HepG2 (cell line): ENCODE data around the gene ARFGAP3. TPM values are rescaled to one million over a fixed set of nuclear protein-coding genes. Genes with fewer than 3 reads are reported as not detected.

Experiments
- BHLHE40 ChIP-seq: IDR thresholded peaks from 2 replicates; pipeline ENCODE4 v1.6.1; 2011; ENCODE audit warnings: low read length, improper control_type of control experiment
- BORCS8-MEF2B ChIP-seq: sonication (generic); formaldehyde crosslinking; IDR thresholded peaks from 2 replicates; pipeline ENCODE4 v1.8.0; 2022; ENCODE audit warnings: mild to moderate bottlenecking, missing genetic modification reagents
- FOXK2 ChIP-seq: fragments of 450-650 bp; IDR thresholded peaks from 2 replicates; pipeline ENCODE4 v1.6.1; 2016
- FOXO1 ChIP-seq: sonication (generic); formaldehyde crosslinking; IDR thresholded peaks from 2 replicates; pipeline ENCODE4 v1.4.0; 2020; ENCODE audit warnings: missing genetic modification reagents
- HDAC1 ChIP-seq: sonication (generic); formaldehyde crosslinking; IDR thresholded peaks from 2 replicates; pipeline ENCODE4 v1.5.1; 2020; ENCODE audit warnings: mild to moderate bottlenecking, missing genetic modification reagents
- HNF4G ChIP-seq, 2 experiments: sonication (generic) in 1 of 2; formaldehyde crosslinking in 1 of 2; IDR thresholded peaks; 2 replicates each; pipeline versions ENCODE4 v1.4.0 to v1.6.1; 2011 to 2020; ENCODE audit warnings: borderline replicate concordance in 2 of 2, low read depth in 2 of 2, mild to moderate bottlenecking in 2 of 2, low read length in 1 of 2, missing genetic modification reagents in 1 of 2, moderate library complexity in 1 of 2
- HOXA3 ChIP-seq: sonication (generic); formaldehyde crosslinking; IDR thresholded peaks from 2 replicates; pipeline ENCODE4 v1.5.0; 2020; ENCODE audit warnings: missing genetic modification reagents
- MEIS1 ChIP-seq: sonication (generic); formaldehyde crosslinking; IDR thresholded peaks from 2 replicates; pipeline ENCODE4 v1.9.0; 2021; ENCODE audit warnings: mild to moderate bottlenecking, missing genetic modification reagents, moderate library complexity, borderline replicate concordance
- MLX ChIP-seq: IDR thresholded peaks from 2 replicates; pipeline ENCODE4 v1.6.1; 2016
- MXD3 ChIP-seq: IDR thresholded peaks from 2 replicates; pipeline ENCODE4 v1.6.1; 2016; ENCODE audit warnings: mild to moderate bottlenecking, missing biosample characterization, missing genetic modification reagents
- NFE2 ChIP-seq: sonication (generic); formaldehyde crosslinking; IDR thresholded peaks from 2 replicates; pipeline ENCODE4 v1.4.0; 2020; ENCODE audit warnings: missing genetic modification reagents
- POGZ ChIP-seq: sonication (generic); formaldehyde crosslinking; IDR thresholded peaks from 2 replicates; pipeline ENCODE4 v1.4.0; 2020; ENCODE audit warnings: mild to moderate bottlenecking, missing genetic modification reagents
- RARA ChIP-seq: IDR thresholded peaks from 2 replicates; pipeline ENCODE4 v1.6.1; 2016; ENCODE audit warnings: missing genetic modification reagents, missing compliant biosample characterization
- SMAD1 ChIP-seq: sonication (generic); formaldehyde crosslinking; IDR thresholded peaks from 2 replicates; pipeline ENCODE4 v1.4.0; 2020; ENCODE audit warnings: missing genetic modification reagents, low read depth, mild to moderate bottlenecking, borderline replicate concordance
- SMAD3 ChIP-seq: sonication (generic); formaldehyde crosslinking; IDR thresholded peaks from 2 replicates; pipeline ENCODE4 v1.4.0; 2020; ENCODE audit warnings: missing genetic modification reagents
- TGIF2 ChIP-seq: IDR thresholded peaks from 2 replicates; pipeline ENCODE4 v1.6.1; 2016; ENCODE audit warnings: control low read depth, missing compliant biosample characterization
- ZFY ChIP-seq: sonication (generic); formaldehyde crosslinking; IDR thresholded peaks from 2 replicates; pipeline ENCODE4 v1.4.0; 2020; ENCODE audit warnings: missing genetic modification reagents
- ZFYVE20 ChIP-seq: sonication (generic); formaldehyde crosslinking; IDR thresholded peaks from 2 replicates; pipeline ENCODE4 v1.8.0; 2023; ENCODE audit warnings: low read depth, mild to moderate bottlenecking, moderate library complexity, missing genetic modification reagents, borderline replicate concordance
- ZMAT3 ChIP-seq: sonication (generic); formaldehyde crosslinking; conservative IDR thresholded peaks from 2 replicates; pipeline ENCODE4 v1.7.0; 2021; ENCODE audit warnings: missing genetic modification reagents
- ZMAT5 ChIP-seq: sonication (generic); formaldehyde crosslinking; IDR thresholded peaks from 2 replicates; pipeline ENCODE4 v1.5.0; 2020; ENCODE audit warnings: mild to moderate bottlenecking, low read depth, missing genetic modification reagents, borderline replicate concordance
- ZNF138 ChIP-seq: sonication (generic); formaldehyde crosslinking; IDR thresholded peaks from 2 replicates; pipeline ENCODE4 v1.5.0; 2020; ENCODE audit warnings: mild to moderate bottlenecking, low read depth, missing genetic modification reagents
- ZNF232 ChIP-seq: sonication (generic); formaldehyde crosslinking; IDR thresholded peaks from 2 replicates; pipeline ENCODE4 v1.4.0; 2020; ENCODE audit warnings: missing genetic modification reagents, borderline replicate concordance
- ZNF251 ChIP-seq: sonication (generic); formaldehyde crosslinking; IDR thresholded peaks from 2 replicates; pipeline ENCODE4 v1.9.0; 2021; ENCODE audit warnings: mild to moderate bottlenecking, missing genetic modification reagents
- ZNF335 ChIP-seq: sonication (generic); formaldehyde crosslinking; IDR thresholded peaks from 2 replicates; pipeline ENCODE4 v1.4.0; 2020; ENCODE audit warnings: missing genetic modification reagents
- ZNF543 ChIP-seq: sonication (generic); formaldehyde crosslinking; IDR thresholded peaks from 2 replicates; pipeline ENCODE4 v1.4.0; 2020; ENCODE audit warnings: mild to moderate bottlenecking, missing genetic modification reagents
- ZNF563 ChIP-seq: sonication (generic); formaldehyde crosslinking; IDR thresholded peaks from 2 replicates; pipeline ENCODE4 v1.8.0; 2022; ENCODE audit warnings: mild to moderate bottlenecking, moderate library complexity, missing genetic modification reagents
- ZNF570 ChIP-seq: sonication (generic); formaldehyde crosslinking; IDR thresholded peaks from 2 replicates; pipeline ENCODE4 v1.4.0; 2020; ENCODE audit warnings: mild to moderate bottlenecking, missing genetic modification reagents, borderline replicate concordance
- ZNF883 ChIP-seq: sonication (generic); formaldehyde crosslinking; IDR thresholded peaks from 2 replicates; pipeline ENCODE4 v1.5.1; 2020; ENCODE audit warnings: mild to moderate bottlenecking, missing genetic modification reagents; ENCODE audit errors: not compliant biosample characterization
- polyA plus RNA-seq, 8 experiments: library from polyadenylated mRNA; depleted of rRNA in 3 of 8; stranded (reverse) in 7 of 8; unstranded in 1 of 8; fragments of >200 nt; fragmentation: Illumina TruSeq in 4 of 8; extraction: Trizol in 4 of 8; gene quantifications; 2 replicates each; pipeline versions ENCODE4 v1.2.1 to v1.2.3, GENCODE V29; 2011 to 2016; ENCODE audit warnings: low read depth in 4 of 8, missing spikeins in 1 of 8, mixed read lengths in 1 of 8; ENCODE audit not compliant: insufficient read depth in 1 of 8
- total RNA-seq, 5 experiments: library from RNA; depleted of rRNA; stranded (reverse); fragments of >200 nt; fragmentation: Illumina TruSeq; extraction: Trizol; gene quantifications; 2 replicates each; pipeline ENCODE4 v1.2.3, GENCODE V29; 2016; ENCODE audit warnings: low read depth in 1 of 5
- TF ChIP-seq, protein P1 (sequence below): sonication (generic); formaldehyde crosslinking; IDR thresholded peaks from 2 replicates; pipeline ENCODE4 v1.8.1; 2023; ENCODE audit warnings: missing genetic modification reagents, inconsistent platforms, borderline replicate concordance

ARFGAP3 gene
- total and polyA plus RNA-seq, 2 of the 13 experiments (the other 11 are each of a cell fraction or from before 2014, with no cell fraction given) = 41.7 to 61.6 TPM

DNA sequence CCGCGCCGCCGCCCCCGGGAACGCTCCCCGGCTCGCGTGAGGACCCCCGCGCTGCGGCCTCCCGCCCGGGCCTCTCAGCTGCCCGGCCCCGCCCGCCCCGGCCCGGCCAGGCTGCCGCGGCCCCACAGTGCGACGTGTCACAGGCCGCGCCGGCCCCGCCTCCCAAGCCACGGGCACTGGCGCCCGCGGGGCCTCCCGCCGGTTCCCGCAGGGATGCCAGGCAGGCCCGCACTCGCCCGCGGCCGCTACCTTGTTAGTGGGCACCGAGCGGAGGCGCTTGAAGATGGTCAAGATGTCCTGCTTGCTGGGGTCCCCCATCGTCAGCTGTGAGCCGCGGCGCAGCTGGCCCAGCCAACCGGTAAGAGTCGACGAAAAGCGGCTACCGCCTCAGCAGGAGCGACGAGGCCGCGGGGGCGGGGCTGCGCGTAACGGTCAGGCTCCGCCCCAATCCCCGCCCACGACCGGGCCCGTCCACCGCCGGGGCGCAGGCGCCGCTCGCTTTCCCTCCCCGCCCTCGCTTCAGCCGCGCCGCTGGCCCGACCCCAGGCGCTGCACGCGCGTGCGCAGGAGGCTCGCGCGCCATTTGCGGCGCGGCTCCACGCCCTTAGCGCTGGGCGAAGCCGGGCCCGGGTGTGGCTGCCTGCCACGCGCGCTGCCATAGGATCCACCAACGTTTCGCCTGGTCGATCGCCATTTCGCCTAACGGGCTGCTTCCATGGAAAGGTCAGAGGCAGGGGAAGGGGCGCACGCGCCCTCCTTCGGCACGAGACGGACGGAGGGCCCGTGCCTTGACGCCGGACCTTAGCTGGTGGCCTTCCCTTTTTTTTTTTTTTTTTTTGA, at the start of gene ARFGAP3 (continued):
- TF ChIP-seq SMAD1 (CRISPR knock-in tag) = peak; percentile 36; the same call in 1 of the 2 replicates
- TF ChIP-seq MXD3 (CRISPR knock-in tag) = peak; percentile 98
- TF ChIP-seq NFE2 (CRISPR knock-in tag) = no peak
- no peak; the same call in 1 of the 2 replicates for TF ChIP-seq FOXO1 (CRISPR knock-in tag)
- no peak for TF ChIP-seq BHLHE40
- peak; percentile 87 for TF ChIP-seq ZNF543 (CRISPR knock-in tag)
- TF ChIP-seq TGIF2 (CRISPR knock-in tag) = peak; percentile 62; the same call in 1 of the 2 replicates
- no peak; the same call in 1 of the 2 replicates for TF ChIP-seq ZMAT5
- TF ChIP-seq ZNF563 (CRISPR knock-in tag) = peak; percentile 97
- TF ChIP-seq MLX (CRISPR knock-in tag) = no peak
- TF ChIP-seq RARA (CRISPR knock-in tag) = peak; percentile 46; the same call in 1 of the 2 replicates
- TF ChIP-seq BORCS8-MEF2B (CRISPR knock-in tag) = peak; percentile 97
- TF ChIP-seq FOXK2 = no peak
- TF ChIP-seq POGZ (CRISPR knock-in tag) = peak; percentile 38; the same call in 1 of the 2 replicates
- peak; percentile 92; the same call in 1 of the 2 replicates for TF ChIP-seq ZNF570 (CRISPR knock-in tag)
- TF ChIP-seq, protein P1, sequence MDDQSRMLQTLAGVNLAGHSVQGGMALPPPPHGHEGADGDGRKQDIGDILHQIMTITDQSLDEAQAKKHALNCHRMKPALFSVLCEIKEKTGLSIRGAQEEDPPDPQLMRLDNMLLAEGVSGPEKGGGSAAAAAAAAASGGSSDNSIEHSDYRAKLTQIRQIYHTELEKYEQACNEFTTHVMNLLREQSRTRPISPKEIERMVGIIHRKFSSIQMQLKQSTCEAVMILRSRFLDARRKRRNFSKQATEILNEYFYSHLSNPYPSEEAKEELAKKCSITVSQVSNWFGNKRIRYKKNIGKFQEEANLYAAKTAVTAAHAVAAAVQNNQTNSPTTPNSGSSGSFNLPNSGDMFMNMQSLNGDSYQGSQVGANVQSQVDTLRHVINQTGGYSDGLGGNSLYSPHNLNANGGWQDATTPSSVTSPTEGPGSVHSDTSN (CRISPR knock-in tag) = no peak
- peak; percentile 61; the same call in 1 of the 2 replicates for TF ChIP-seq HDAC1 (CRISPR knock-in tag)
- TF ChIP-seq ZNF232 (CRISPR knock-in tag) = peak; percentile 92
- peak; percentile 82; the same call in 1 of the 2 replicates for TF ChIP-seq ZFYVE20
- TF ChIP-seq SMAD3 (CRISPR knock-in tag) = no peak
- TF ChIP-seq ZNF138 (CRISPR knock-in tag) = peak; percentile 99
- no peak for TF ChIP-seq MEIS1 (CRISPR knock-in tag)
- peak; percentile 94 for TF ChIP-seq ZNF883 (CRISPR knock-in tag)
- TF ChIP-seq HOXA3 (CRISPR knock-in tag) = peak; percentile 90
- TF ChIP-seq ZMAT3 (CRISPR knock-in tag) = peak; percentile 95
- TF ChIP-seq HNF4G (IDR thresholded peaks at IDR 0.05; ENCODE audit: borderline replicate concordance, low read depth, low read length) = no peak
- peak; percentile 60; the same call in 1 of the 2 replicates for TF ChIP-seq HNF4G (CRISPR knock-in tag; IDR thresholded peaks at IDR 0.05; ENCODE audit: borderline replicate concordance, low read depth)
- peak; percentile 93 for TF ChIP-seq ZFY (CRISPR knock-in tag)
- TF ChIP-seq ZNF335 (CRISPR knock-in tag) = no peak; the same call in 1 of the 2 replicates
- TF ChIP-seq ZNF251 (CRISPR knock-in tag) = no peak
